OCI-LY1 (cell line): ENCODE measurements around the gene GUCA2A.

Source experiments
- EZH2 ChIP-seq: fragments of 200-600 bp; sonication (generic), shearing (Covaris generic); IDR thresholded peaks from 2 replicates; pipeline ENCODE4 v1.8.0; 2017; ENCODE audit warnings: borderline replicate concordance, mixed run types, mild to moderate bottlenecking, antibody characterized with exemption, low read length, moderate library complexity, mixed read lengths
- TF ChIP-seq, protein P1 (sequence below): fragments of 200-600 bp; sonication (generic), shearing (Covaris generic); IDR thresholded peaks from 2 replicates; pipeline ENCODE4 v1.5.1; 2017; ENCODE audit warnings: mild to moderate bottlenecking, antibody characterized with exemption, low read length, moderate library complexity, mixed read lengths

DNA sequence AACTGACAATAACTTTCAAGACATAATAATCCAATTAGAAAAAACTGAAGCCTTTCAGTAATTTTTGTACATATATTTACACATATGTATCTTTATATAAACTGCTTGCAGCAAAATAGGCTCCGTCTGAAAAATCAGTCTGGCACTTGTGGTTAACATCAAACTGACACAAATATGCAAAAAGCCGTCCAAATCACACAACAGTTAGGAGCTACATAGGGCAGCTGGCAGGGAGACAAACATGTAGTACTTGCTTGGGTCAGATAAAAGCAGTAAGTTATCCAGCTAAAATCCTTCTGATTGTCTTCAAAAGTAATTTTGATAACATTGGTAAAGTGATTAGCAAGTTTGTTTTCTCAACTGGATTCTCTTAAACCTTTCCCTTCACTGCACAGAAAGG, 14.7 kb upstream of the GUCA2A start:
- no peak for TF ChIP-seq EZH2
- TF ChIP-seq, protein P1, sequence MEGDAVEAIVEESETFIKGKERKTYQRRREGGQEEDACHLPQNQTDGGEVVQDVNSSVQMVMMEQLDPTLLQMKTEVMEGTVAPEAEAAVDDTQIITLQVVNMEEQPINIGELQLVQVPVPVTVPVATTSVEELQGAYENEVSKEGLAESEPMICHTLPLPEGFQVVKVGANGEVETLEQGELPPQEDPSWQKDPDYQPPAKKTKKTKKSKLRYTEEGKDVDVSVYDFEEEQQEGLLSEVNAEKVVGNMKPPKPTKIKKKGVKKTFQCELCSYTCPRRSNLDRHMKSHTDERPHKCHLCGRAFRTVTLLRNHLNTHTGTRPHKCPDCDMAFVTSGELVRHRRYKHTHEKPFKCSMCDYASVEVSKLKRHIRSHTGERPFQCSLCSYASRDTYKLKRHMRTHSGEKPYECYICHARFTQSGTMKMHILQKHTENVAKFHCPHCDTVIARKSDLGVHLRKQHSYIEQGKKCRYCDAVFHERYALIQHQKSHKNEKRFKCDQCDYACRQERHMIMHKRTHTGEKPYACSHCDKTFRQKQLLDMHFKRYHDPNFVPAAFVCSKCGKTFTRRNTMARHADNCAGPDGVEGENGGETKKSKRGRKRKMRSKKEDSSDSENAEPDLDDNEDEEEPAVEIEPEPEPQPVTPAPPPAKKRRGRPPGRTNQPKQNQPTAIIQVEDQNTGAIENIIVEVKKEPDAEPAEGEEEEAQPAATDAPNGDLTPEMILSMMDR: no peak
